ENCODE results near the gene ACP7. TPM values are rescaled to one million over a fixed set of nuclear protein-coding genes. Genes with fewer than 3 reads are reported as not detected.

Gene ACP7
- total RNA-seq, 1 donor from 2014 or later = 7.3 TPM

- DNase-seq (ENCODE audit: low spot score) = no peak
These were observed 62.7 kb downstream of the ACP7 start for GRCh38 chr19:39146686-39147450.

- no peak for DNase-seq (ENCODE audit: low spot score)
These were observed 63.3 kb downstream of the ACP7 start for GRCh38 chr19:39147480-39147879.

- DNase-seq (ENCODE audit: low spot score) = no peak
These were observed 64.9 kb downstream of the ACP7 start for GRCh38 chr19:39148939-39149529.

- DNase-seq (ENCODE audit: low spot score) = no peak
These were observed 66.1 kb downstream of the ACP7 start for GRCh38 chr19:39150235-39150634.

- no peak for DNase-seq (ENCODE audit: low spot score)
These were observed 66.8 kb downstream of the ACP7 start for GRCh38 chr19:39150807-39151600.

- no peak for DNase-seq (ENCODE audit: low spot score)
These were observed 67.9 kb downstream of the ACP7 start for GRCh38 chr19:39152066-39152465.

GRCh38 chr19:39154100-39154628 lies 70.0 kb downstream of the ACP7 start:
- DNase-seq (ENCODE audit: low spot score) = no peak

- peak; percentile 68 for DNase-seq (ENCODE audit: low spot score)
These were observed 70.5 kb downstream of the ACP7 start for GRCh38 chr19:39154629-39155100.

- no peak for DNase-seq (ENCODE audit: low spot score)
These were observed 71.0 kb downstream of the ACP7 start for GRCh38 chr19:39155114-39155700.

GRCh38 chr19:39155741-39156140 lies 71.6 kb downstream of the ACP7 start:
- DNase-seq (ENCODE audit: low spot score) = no peak

GRCh38 chr19:39156326-39157230 lies 72.4 kb downstream of the ACP7 start:
- peak; percentile 26 for DNase-seq (ENCODE audit: low spot score)

- no peak for DNase-seq (ENCODE audit: low spot score)
These were observed 73.3 kb downstream of the ACP7 start for GRCh38 chr19:39157275-39157996.

GRCh38 chr19:39157997-39158389 lies 73.8 kb downstream of the ACP7 start:
- DNase-seq (ENCODE audit: low spot score) = no peak

GRCh38 chr19:39158646-39159260 lies 74.6 kb downstream of the ACP7 start:
- no peak for DNase-seq (ENCODE audit: low spot score)

GRCh38 chr19:39160523-39160861 lies 76.3 kb downstream of the ACP7 start:
- peak; percentile 60 for DNase-seq (ENCODE audit: low spot score)

Other genes starting within 250 kb of the ACP7 start
- gene HNRNPL, start 234.4 kb upstream of the ACP7 start, total RNA-seq = 284 TPM
- gene RINL, start 206.1 kb upstream of the ACP7 start, total RNA-seq = 11.9 TPM
- 63.0 TPM for gene SIRT2, start 184.8 kb upstream of the ACP7 start, total RNA-seq
- 23.1 TPM for gene NFKBIB, start 184.4 kb upstream of the ACP7 start, total RNA-seq
- gene CCER2, start 172.2 kb upstream of the ACP7 start, total RNA-seq = 0.55 TPM
- 24.9 TPM for gene SARS2, start 153.6 kb upstream of the ACP7 start, total RNA-seq
- 30.0 TPM for gene MRPS12, start 153.4 kb upstream of the ACP7 start, total RNA-seq
- 19.1 TPM for gene FBXO17, start 108.6 kb upstream of the ACP7 start, total RNA-seq
- gene FBXO27, start 51.8 kb upstream of the ACP7 start, total RNA-seq = 28.1 TPM
- gene PAK4, start 41.4 kb downstream of the ACP7 start, total RNA-seq = 89.3 TPM
- gene NCCRP1, start 112.6 kb downstream of the ACP7 start, total RNA-seq = 0.17 TPM
- gene SYCN, start 119.9 kb downstream of the ACP7 start, total RNA-seq = 1.1 TPM
- gene IFNL3, start 160.6 kb downstream of the ACP7 start, total RNA-seq = not detected
- not detected for gene IFNL4, start 164.5 kb downstream of the ACP7 start, total RNA-seq
- not detected for gene IFNL2, start 184.0 kb downstream of the ACP7 start, total RNA-seq
- gene IFNL1, start 212.0 kb downstream of the ACP7 start, total RNA-seq = not detected
- gene LRFN1, start 236.5 kb downstream of the ACP7 start, total RNA-seq = 1.6 TPM